GM23248 (cell line): Measurements from ENCODE around the gene BCAS1.

ENCODE experiments used
- EZH2 ChIP-seq: fragments of 200-600 bp; sonication (generic); IDR thresholded peaks from 2 replicates; pipeline ENCODE4 v1.6.1; 2018; ENCODE audit warnings: antibody characterized with exemption, mild to moderate bottlenecking; ENCODE audit not compliant: insufficient read depth, poor library complexity, severe bottlenecking
- EZH2phosphoT487 ChIP-seq: fragments of 200-600 bp; sonication (generic); IDR thresholded peaks from 2 replicates; pipeline ENCODE4 v1.6.1; 2018; ENCODE audit warnings: antibody characterized with exemption, moderate library complexity, mild to moderate bottlenecking, low read depth; ENCODE audit not compliant: insufficient read depth

DNA sequence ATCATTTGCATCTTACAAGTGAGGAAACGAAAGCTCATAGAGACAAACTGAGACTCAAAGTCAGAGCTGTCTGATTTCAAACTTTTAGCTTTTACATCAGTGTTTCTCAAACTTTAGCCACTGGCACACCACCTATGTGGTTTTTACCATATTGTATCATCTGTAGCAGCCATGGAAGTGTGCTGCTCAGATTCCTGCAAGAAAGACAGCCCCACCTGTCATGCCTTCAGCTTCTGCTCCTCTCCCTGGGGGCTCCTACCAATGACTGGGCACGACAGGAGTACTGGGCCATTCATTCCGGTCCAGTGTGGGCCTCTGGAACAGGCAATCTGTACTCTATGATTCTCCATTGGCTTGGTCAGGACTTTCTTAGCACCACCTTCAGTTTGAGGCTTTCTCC is 87.0 kb downstream of the BCAS1 start:
- no peak for TF ChIP-seq EZH2
- no peak for TF ChIP-seq EZH2phosphoT487
